Right lobe of liver (tissue), 6 donors: ENCODE measurements around the gene LAD1. TPM values are rescaled to one million over a fixed set of nuclear protein-coding genes. Genes with fewer than 3 reads are reported as not detected.

Experiments used
- ATAC-seq, 4 donors: fragments of 200-7000 bp; cut with Tn5 transposase; one replicate each; pipeline ENCODE4 v1.9.1; 2020; ENCODE audit warnings: mild to moderate bottlenecking in 4 of 4, moderate library complexity in 4 of 4
- DNase-seq, 3 donors: peaks; one replicate each; pipeline ENCODE4 v3.0.0-alpha.2; 2020
- H3K27ac ChIP-seq, 3 donors: fragments of 200-600 bp; one replicate each; pipeline ENCODE4 v1.8.0; 2022
- H3K27me3 ChIP-seq, 2 donors: fragments of 200-600 bp; one replicate each; pipeline ENCODE4 v1.8.0; 2022
- H3K36me3 ChIP-seq, 4 donors: fragments of 200-600 bp; sonication (generic) in 1 of 4; one replicate each; pipeline versions ENCODE4 v1.5.1 to v1.8.0; 2017 to 2022; ENCODE audit warnings: control low read depth in 1 of 4
- H3K4me1 ChIP-seq, 4 donors: fragments of 200-600 bp; sonication (generic) in 1 of 4; one replicate each; pipeline versions ENCODE4 v1.5.1 to v1.8.0; 2017 to 2022; ENCODE audit warnings: control low read depth in 1 of 4
- H3K4me3 ChIP-seq, 3 donors: fragments of 200-600 bp; one replicate each; pipeline ENCODE4 v1.8.0; 2022
- H3K9me3 ChIP-seq, 4 donors: fragments of 200-600 bp; sonication (generic) in 1 of 4; one replicate each; pipeline versions ENCODE4 v1.5.1 to v1.8.0; 2017 to 2022; ENCODE audit warnings: control low read depth in 1 of 4
- CTCF ChIP-seq, 4 donors: fragments of 200-600 bp in 3 of 4; fragments of 450-650 bp in 1 of 4; IDR thresholded peaks; one replicate each; pipeline versions ENCODE4 v1.5.1 to v1.8.0; 2016 to 2022; ENCODE audit warnings: antibody characterized with exemption in 4 of 4, mild to moderate bottlenecking in 2 of 4
- POLR2A ChIP-seq: fragments of 450-650 bp; IDR thresholded peaks from one replicate; pipeline ENCODE4 v1.6.1; 2017; ENCODE audit warnings: antibody characterized with exemption, mild to moderate bottlenecking
- WGBS: methylation state at CpG from one replicate; pipeline ENCODE4 v1.1.6; 2018; ENCODE audit warnings: low coverage, low lambda C conversion rate; ENCODE audit not compliant: insufficient coverage; ENCODE audit errors: missing lambda C conversion rate; 5-methylcytosine and 5-hydroxymethylcytosine counted together
- intact Hi-C, 2 donors: fragments of 100-400 bp; cut with DNase I; formaldehyde crosslinking; loops; one replicate each; pipeline versions ENCODE4 v1.11.2 to v1.14.1; 2022
- total RNA-seq, 6 experiments: library from RNA; depleted of rRNA in 2 of 6; stranded (reverse); fragments of >200 nt in 2 of 6; fragmentation: NEBNext Ultra II Directional in 3 of 6; extraction: Animal tissue kit (Norgen Biotek cat#: 25700) in 3 of 6; gene quantifications; one replicate each; pipeline versions ENCODE4 v1.1.0 to v1.2.4, GENCODE V29; 2016 to 2023
- donor health status: DM: no; HTN: yes; CAD: no.
- donor health status: DM: no; HTN: no; CAD: no.
- donor health status: DM: no; HTN: no; CAD: no.
- donor health status: DM: no; HTN: yes; CAD: no.
- donor health status: DM: no; HTN: yes; CAD: no.

LAD1 gene
- total RNA-seq, 6 experiments from 2014 or later: 12.2 to 26.7 (median 19.4) TPM

GRCh38 chr1:201424146-201424545 lies 25.0 kb upstream of the LAD1 start:
- Histone ChIP-seq H3K9me3 (no peaks in the 10 kb centered on the region), H3K27ac (no peak overlapping the region), H3K36me3 (no peaks in the 10 kb centered on the region), H3K27me3 (no peaks in the 10 kb centered on the region), H3K4me1 (no peaks in the 10 kb centered on the region), H3K4me3 (no peak overlapping the region)
- TF ChIP-seq CTCF (IDR thresholded peaks at IDR 0.05): no peak
- TF ChIP-seq POLR2A: no peak
- DNase-seq: no peak
- intact Hi-C loops: no loop called here
- WGBS: 100% methylated on average over 2 of the region's 2 CpGs
- ATAC-seq: no peak

- H3K36me3 ChIP-seq: no peaks in the 10 kb centered on the region
- intact Hi-C loops: no loop called here
- TF ChIP-seq POLR2A: no peak
- no peak for TF ChIP-seq CTCF (IDR thresholded peaks at IDR 0.05)
- ATAC-seq: no peak
- WGBS: 86% methylated on average over 3 of the region's 6 CpGs
- no peaks in the 10 kb centered on the region for H3K4me1 ChIP-seq
- H3K4me3 ChIP-seq: no peak overlapping the region
- no peaks in the 10 kb centered on the region for H3K9me3 ChIP-seq
- DNase-seq: no peak
- no peaks in the 10 kb centered on the region for H3K27me3 ChIP-seq
- no peak overlapping the region for H3K27ac ChIP-seq
These were observed 24.5 kb upstream of the LAD1 start for GRCh38 chr1:201423655-201424054.

GRCh38 chr1:201422436-201423030 lies 23.4 kb upstream of the LAD1 start:
- no peaks in the 10 kb centered on the region for H3K4me1 ChIP-seq
- ATAC-seq (no peak), DNase-seq (no peak)
- TF ChIP-seq POLR2A (no peak), CTCF (IDR thresholded peaks at IDR 0.05) (no peak)
- no peak overlapping the region for H3K27ac ChIP-seq
- no peaks in the 10 kb centered on the region for H3K9me3 ChIP-seq
- H3K4me3 ChIP-seq: no peak overlapping the region
- 52% methylated on average over 4 of the region's 6 CpGs for WGBS
- intact Hi-C loops: no loop called here
- no peaks in the 10 kb centered on the region for H3K27me3 ChIP-seq
- H3K36me3 ChIP-seq: no peaks in the 10 kb centered on the region

GRCh38 chr1:201422026-201422425 lies 22.9 kb upstream of the LAD1 start:
- intact Hi-C loops: no loop called here
- 67% methylated on average over 2 of the region's 3 CpGs for WGBS
- Histone ChIP-seq H3K27me3 (no peaks in the 10 kb centered on the region), H3K9me3 (no peaks in the 10 kb centered on the region), H3K27ac (no peak overlapping the region), H3K36me3 (no peaks in the 10 kb centered on the region), H3K4me1 (no peaks in the 10 kb centered on the region), H3K4me3 (no peak overlapping the region)
- DNase-seq (no peak), ATAC-seq (no peak)
- TF ChIP-seq POLR2A (no peak), CTCF (IDR thresholded peaks at IDR 0.05) (no peak)

GRCh38 chr1:201421041-201421440 lies 21.9 kb upstream of the LAD1 start:
- DNase-seq (peak in 1 of 3 donors; percentile 18), ATAC-seq (no peak)
- no peak overlapping the region for H3K4me3 ChIP-seq
- no peaks in the 10 kb centered on the region for H3K4me1 ChIP-seq
- no peaks in the 10 kb centered on the region for H3K27me3 ChIP-seq
- no peak overlapping the region for H3K27ac ChIP-seq
- TF ChIP-seq POLR2A (no peak), CTCF (IDR thresholded peaks at IDR 0.05) (no peak)
- 100% methylated on average over 3 of the region's 8 CpGs for WGBS
- H3K9me3 ChIP-seq: no peaks in the 10 kb centered on the region
- no peaks in the 10 kb centered on the region for H3K36me3 ChIP-seq
- intact Hi-C loops: no loop called here
